Spinal cord (tissue), 10 donors: Measurements from ENCODE around the gene C5AR2. TPM values are rescaled to one million over a fixed set of nuclear protein-coding genes. Genes with fewer than 3 reads are reported as not detected.
"Not testable (repeated sequence)": the region's sequence is repeated elsewhere in the genome, so short reads cannot be mapped to it uniquely, and the experiment has no call there.

ENCODE experiments used
- DNase-seq, 6 donors: peaks; one replicate each; pipeline versions ENCODE4 v3.0.0 to v3.0.0-alpha.2; 2013 to 2015; ENCODE audit warnings: low spot score in 6 of 6, low read depth in 4 of 6
- H3K27ac ChIP-seq: one replicate; pipeline ENCODE4 v1.5.1; 2013; ENCODE audit warnings: low read depth, low read length, control low read depth
- H3K27me3 ChIP-seq: one replicate; pipeline ENCODE4 v1.6.1; 2013; ENCODE audit warnings: low read length; ENCODE audit not compliant: control insufficient read depth, insufficient read depth
- H3K36me3 ChIP-seq: one replicate; pipeline ENCODE4 v1.6.1; 2013; ENCODE audit warnings: low read length; ENCODE audit not compliant: control insufficient read depth, insufficient read depth
- H3K4me1 ChIP-seq: one replicate; pipeline ENCODE4 v1.6.1; 2013; ENCODE audit warnings: low read length; ENCODE audit not compliant: control insufficient read depth, insufficient read depth
- H3K4me3 ChIP-seq: one replicate; pipeline ENCODE4 v1.5.1; 2013; ENCODE audit warnings: low read depth, low read length, control low read depth
- H3K9me3 ChIP-seq: one replicate; pipeline ENCODE4 v1.6.1; 2013; ENCODE audit warnings: low read length; ENCODE audit not compliant: control insufficient read depth, insufficient read depth
- WGBS: methylation state at CpG from one replicate; pipeline ENCODE4 v1.1.5; 2013; ENCODE audit warnings: missing lambda C conversion rate; ENCODE audit not compliant: insufficient coverage; 5-methylcytosine and 5-hydroxymethylcytosine counted together
- long read RNA-seq, 4 donors: transcript quantifications; one replicate each; lab custom pipeline, GENCODE V29; 2026
- polyA plus RNA-seq, 2 donors: library from polyadenylated mRNA; unstranded; fragments of 120-200 nt; gene quantifications; one replicate each; pipeline ENCODE4 v1.2.1, GENCODE V29; 2013; ENCODE audit not compliant: insufficient read length in 2 of 2
- total RNA-seq, 2 donors: library from RNA; depleted of rRNA in 1 of 2; stranded (reverse); fragments of 120-200 nt in 1 of 2; fragments of >200 nt in 1 of 2; gene quantifications; one replicate each; pipeline versions ENCODE4 v1.2.3 to v1.2.4, GENCODE V29; 2013 to 2014
- donor health status: healthy.

C5AR2 gene
- total RNA-seq (1 to 10 TPM in 1 of 2 donors, under 1 TPM in 1; 0.99 to 1.8 TPM), polyA plus RNA-seq (under 1 TPM; 0.49 to 0.51 TPM)
- long read RNA-seq, donor 1 = 0 reads
- long read RNA-seq, donor 2 = 0 reads
- long read RNA-seq, donor 3 = 0 reads
- long read RNA-seq, donor 4 = 0 reads

GRCh38 chr19:47331931-47332547 is at the start of gene C5AR2:
C5AR2 (plus strand) TSS chr19:47332175; CDS start chr19:47340800, 8,625 bp downstream.
- Histone ChIP-seq H3K4me1 (peaks cover 7% of the 10 kb centered on the region), H3K36me3 (no peaks in the 10 kb centered on the region), H3K27me3 (no peaks in the 10 kb centered on the region), H3K4me3 (no peak within 1 kb of the TSS), H3K9me3 (no peaks in the 10 kb centered on the region), H3K27ac (peak within 1 kb of the TSS; percentile 16)
- WGBS = 40% methylated on average over 14 of the region's 18 CpGs
- DNase-seq = no peak

GRCh38 chr19:47283405-47284059 is 48.4 kb upstream of the C5AR2 start:
- Histone ChIP-seq H3K9me3 (no peaks in the 10 kb centered on the region), H3K27ac (no peak overlapping the region), H3K36me3 (no peaks in the 10 kb centered on the region), H3K4me1 (no peaks in the 10 kb centered on the region), H3K4me3 (no peak overlapping the region), H3K27me3 (no peaks in the 10 kb centered on the region)
- DNase-seq = peak in 1 of 6 donors; percentile 59
- WGBS = 89% methylated on average over 7 of the region's 10 CpGs

DNA sequence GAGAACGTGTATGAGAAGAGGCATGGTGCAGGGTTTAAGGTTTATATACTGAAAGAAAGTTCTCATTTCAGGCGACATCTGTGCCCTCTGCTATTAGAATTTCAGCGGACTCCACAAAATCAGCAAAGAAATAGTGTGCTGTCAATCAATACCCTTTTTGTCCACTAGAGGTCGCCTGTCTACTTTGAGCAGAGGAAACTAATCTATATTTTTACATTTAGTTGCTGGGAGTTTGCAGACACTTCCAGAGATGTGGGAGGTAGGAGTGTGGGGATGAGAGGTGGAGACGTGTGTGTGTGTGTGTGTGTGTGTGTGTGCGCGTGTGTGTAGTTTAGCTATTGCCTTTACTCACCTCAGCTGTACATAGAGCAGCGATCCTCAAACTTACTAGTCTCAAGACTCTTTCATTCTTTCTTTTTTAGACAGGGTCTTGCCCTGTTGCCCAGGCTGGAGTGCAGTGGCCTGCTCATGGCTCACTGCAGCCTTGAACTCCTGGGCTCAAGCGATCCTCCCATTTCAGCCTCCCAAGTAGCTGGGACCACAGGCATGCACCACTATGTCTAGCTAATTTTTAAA is 47.6 kb upstream of the C5AR2 start:
- Histone ChIP-seq H3K27ac (no peak overlapping the region), H3K9me3 (no peaks in the 10 kb centered on the region), H3K36me3 (no peaks in the 10 kb centered on the region), H3K4me3 (no peak overlapping the region), H3K4me1 (no peaks in the 10 kb centered on the region), H3K27me3 (no peaks in the 10 kb centered on the region)
- peak in 5 of 6 donors; percentile 47 to 93 (median 73) for DNase-seq
- 44% methylated on average over 2 of the region's 9 CpGs for WGBS

GRCh38 chr19:47296036-47296435 is 35.9 kb upstream of the C5AR2 start:
- DNase-seq = peak in 5 of 6 donors; percentile 60 to 95 (median 74)
- Histone ChIP-seq H3K27ac (no peak overlapping the region), H3K36me3 (no peaks in the 10 kb centered on the region), H3K4me1 (no peaks in the 10 kb centered on the region), H3K27me3 (no peaks in the 10 kb centered on the region), H3K9me3 (no peaks in the 10 kb centered on the region), H3K4me3 (no peak overlapping the region)
- 3% methylated on average over 9 of the region's 12 CpGs for WGBS

GRCh38 chr19:47300867-47301266 is 31.1 kb upstream of the C5AR2 start:
- WGBS = 100% methylated on average over 4 of the region's 14 CpGs
- not testable (repeated sequence) for H3K27me3 ChIP-seq, H3K9me3 ChIP-seq

DNA sequence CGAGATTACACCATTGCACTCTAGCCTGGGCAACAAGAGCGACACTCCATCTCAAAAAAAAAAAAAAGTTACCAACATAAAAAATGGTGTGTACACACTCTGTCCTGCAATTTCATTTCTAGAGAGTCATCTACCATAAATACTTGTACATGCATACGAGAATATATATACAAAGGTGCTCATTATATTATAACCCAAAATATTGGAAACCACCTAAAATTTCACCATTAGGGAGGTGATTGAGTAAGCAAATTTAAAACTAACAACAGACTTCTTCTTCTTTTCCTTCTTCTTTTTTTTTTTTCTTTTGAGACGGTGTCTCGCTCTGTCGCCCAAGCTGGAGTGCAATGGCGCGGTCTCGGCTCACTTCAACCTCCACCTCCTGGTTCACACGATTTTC is 29.7 kb upstream of the C5AR2 start:
- no peaks in the 10 kb centered on the region for H3K36me3 ChIP-seq
- no peak for DNase-seq
- no peaks in the 10 kb centered on the region for H3K4me1 ChIP-seq
- H3K4me3 ChIP-seq = no peak overlapping the region
- no peaks in the 10 kb centered on the region for H3K9me3 ChIP-seq
- no peaks in the 10 kb centered on the region for H3K27me3 ChIP-seq
- no peak overlapping the region for H3K27ac ChIP-seq
- WGBS = no CpG with 5 or more reads among the region's 10 CpGs

More at GRCh38 chr19:47300867-47301266, 31.1 kb upstream of the C5AR2 start:
- not testable (repeated sequence) for H3K27ac ChIP-seq, DNase-seq, H3K36me3 ChIP-seq, H3K4me3 ChIP-seq, H3K4me1 ChIP-seq

- 100% methylated on average over 1 of the region's 6 CpGs for WGBS
- H3K9me3 ChIP-seq = no peaks in the 10 kb centered on the region
- no peaks in the 10 kb centered on the region for H3K36me3 ChIP-seq
- peaks cover 1% of the 10 kb centered on the region for H3K27me3 ChIP-seq
- H3K4me1 ChIP-seq = no peaks in the 10 kb centered on the region
- no peak overlapping the region for H3K27ac ChIP-seq
- H3K4me3 ChIP-seq = no peak overlapping the region
- no peak for DNase-seq
Observed at GRCh38 chr19:47303966-47304365, 28.0 kb upstream of the C5AR2 start.

DNA sequence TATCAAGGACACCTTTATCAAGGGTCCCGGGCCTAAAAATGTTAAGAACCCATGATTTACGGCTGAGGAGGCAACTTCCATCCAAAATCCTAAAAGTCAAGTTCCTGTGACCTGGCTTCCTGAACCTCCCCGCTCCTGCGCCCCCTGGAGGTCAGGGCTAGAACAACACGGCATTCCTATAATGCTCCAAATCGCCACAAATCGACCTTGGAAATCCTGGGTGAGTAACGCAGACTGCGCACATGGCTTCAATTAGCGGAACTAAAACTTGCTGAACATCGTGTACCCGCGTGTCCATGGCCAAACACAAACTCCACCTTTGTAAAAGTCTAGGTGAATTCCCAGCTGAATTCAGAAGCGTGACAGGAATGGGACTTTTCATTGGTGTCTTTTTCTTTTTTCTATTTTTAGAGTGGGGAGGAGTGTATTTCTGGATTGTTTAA is 26.6 kb upstream of the C5AR2 start:
- H3K36me3 ChIP-seq = no peaks in the 10 kb centered on the region
- no peak overlapping the region for H3K4me3 ChIP-seq
- peaks cover 4% of the 10 kb centered on the region for H3K27me3 ChIP-seq
- no peak overlapping the region for H3K27ac ChIP-seq
- H3K9me3 ChIP-seq = no peaks in the 10 kb centered on the region
- 12% methylated on average over 13 of the region's 14 CpGs for WGBS
- H3K4me1 ChIP-seq = no peaks in the 10 kb centered on the region
- DNase-seq = peak in 2 of 6 donors; percentile 17 to 38

DNA sequence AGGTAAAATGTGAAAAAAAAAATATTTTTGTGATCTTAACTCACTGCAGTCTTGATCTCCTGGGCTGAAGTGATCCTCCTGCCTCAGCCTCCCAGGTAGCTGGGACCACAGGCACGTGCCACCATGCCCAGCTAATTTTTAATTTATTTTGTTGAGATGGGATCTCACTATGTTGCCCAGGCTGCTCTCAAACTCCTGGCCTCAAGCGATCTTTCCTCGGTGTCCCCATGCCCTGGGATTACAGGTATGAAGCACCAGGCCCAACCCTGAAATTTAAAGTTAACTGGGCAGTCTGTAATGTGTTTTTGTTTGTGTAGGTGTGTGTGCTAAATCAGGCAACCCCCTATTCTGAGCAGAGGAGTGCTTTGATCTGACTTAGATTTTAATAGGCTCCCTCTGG is 25.7 kb upstream of the C5AR2 start:
- 88% methylated on average over 2 of the region's 3 CpGs for WGBS
- no peak overlapping the region for H3K27ac ChIP-seq
- H3K9me3 ChIP-seq = no peaks in the 10 kb centered on the region
- H3K27me3 ChIP-seq = peaks cover 4% of the 10 kb centered on the region
- DNase-seq = no peak
- H3K4me3 ChIP-seq = no peak overlapping the region
- no peaks in the 10 kb centered on the region for H3K4me1 ChIP-seq
- H3K36me3 ChIP-seq = no peaks in the 10 kb centered on the region
